NK-92 treated with Interleukin-12 subunit alpha and Interleukin-12 subunit beta, amount 100 ng/mL, for 24 hours (cell line): ENCODE measurements around the gene BMAL1.

Experiments
- DNase-seq: peaks from one replicate; lab custom pipeline; 2025; lab: John Stamatoyannopoulos, UW

The BMAL1 gene

GRCh38 chr11:13261591-13262061 lies 16.0 kb upstream of the BMAL1 start:
- no peak for DNase-seq

GRCh38 chr11:13262096-13262495 lies 15.5 kb upstream of the BMAL1 start:
- no peak for DNase-seq

- no peak for DNase-seq
Measured at GRCh38 chr11:13268791-13269190, 8.8 kb upstream of the BMAL1 start.

GRCh38 chr11:13269775-13270174 lies 7.8 kb upstream of the BMAL1 start:
- DNase-seq: no peak

- DNase-seq: no peak
Measured at GRCh38 chr11:13271060-13271693, 6.4 kb upstream of the BMAL1 start.

GRCh38 chr11:13276454-13276831 lies 1.1 kb upstream of the BMAL1 start:
- DNase-seq: no peak

GRCh38 chr11:13276832-13277767 lies 490 bp upstream of the BMAL1 start:
- DNase-seq: peak; percentile 100

GRCh38 chr11:13278609-13279486 lies 1.3 kb downstream of the BMAL1 start:
- no peak for DNase-seq

GRCh38 chr11:13279487-13279834 lies 1.9 kb downstream of the BMAL1 start:
- DNase-seq: no peak

- DNase-seq: no peak
Measured at GRCh38 chr11:13280092-13280722, 2.6 kb downstream of the BMAL1 start.

GRCh38 chr11:13280777-13281176 lies 3.2 kb downstream of the BMAL1 start:
- DNase-seq: no peak

- DNase-seq: no peak
Measured at GRCh38 chr11:13283636-13284035, 6.0 kb downstream of the BMAL1 start.

GRCh38 chr11:13284776-13285588 lies 7.4 kb downstream of the BMAL1 start:
- DNase-seq: no peak

- no peak for DNase-seq
Measured at GRCh38 chr11:13286279-13286821, 8.8 kb downstream of the BMAL1 start.

- DNase-seq: no peak
Measured at GRCh38 chr11:13287036-13287435, 9.4 kb downstream of the BMAL1 start.

GRCh38 chr11:13287681-13288080 lies 10.1 kb downstream of the BMAL1 start:
- DNase-seq: no peak

- no peak for DNase-seq
Measured at GRCh38 chr11:13288375-13289029, 10.9 kb downstream of the BMAL1 start.

GRCh38 chr11:13289081-13289480 lies 11.5 kb downstream of the BMAL1 start:
- no peak for DNase-seq

GRCh38 chr11:13290221-13290980 lies 12.8 kb downstream of the BMAL1 start:
- no peak for DNase-seq
